Activated naive CD4-positive, alpha-beta T cell treated with anti-CD3 and anti-CD28 coated beads for 36 hours (primary cell): ENCODE data around the gene DUSP2. TPM values are rescaled to one million over a fixed set of nuclear protein-coding genes. Genes with fewer than 3 reads are reported as not detected.

Source experiments
- CTCF ChIA-PET: fragments of 350-600 bp; sonication (Branson Sonifier 250); formaldehyde crosslinking; loops from one replicate; lab custom pipeline; 2021; ENCODE audit warnings: antibody characterized with exemption; lab: Charles Lee
- DNase-seq: peaks from one replicate; pipeline ENCODE4 v3.0.0-alpha.2; 2020
- H3K27ac Mint-ChIP-seq: one replicate; pipeline ENCODE4 v1.8.0; 2021; ENCODE audit warnings: mild to moderate bottlenecking, mixed read lengths
- H3K27me3 Mint-ChIP-seq: one replicate; pipeline ENCODE4 v1.8.0; 2021; ENCODE audit warnings: low read depth, mixed read lengths
- H3K36me3 Mint-ChIP-seq: one replicate; pipeline ENCODE4 v1.8.0; 2021; ENCODE audit warnings: low read depth, mixed read lengths
- H3K4me1 Mint-ChIP-seq: one replicate; pipeline ENCODE4 v1.8.0; 2021; ENCODE audit warnings: low read depth, mixed read lengths
- H3K4me3 Mint-ChIP-seq: one replicate; pipeline ENCODE4 v1.8.0; 2021; ENCODE audit warnings: mild to moderate bottlenecking, moderate library complexity, mixed read lengths
- H3K9me3 Mint-ChIP-seq: one replicate; pipeline ENCODE4 v1.8.0; 2021; ENCODE audit warnings: mixed read lengths
- intact Hi-C: fragments of 100-400 bp; cut with micrococcal nuclease; formaldehyde crosslinking; loops from one replicate; pipeline ENCODE4 v1.15.1; 2023
- total RNA-seq, 2 experiments: library from RNA; stranded (reverse); gene quantifications; one replicate each; pipeline ENCODE4 v1.2.3, GENCODE V29; 2021

DUSP2 gene
- total RNA-seq, 2 experiments from 2014 or later = 429 to 463 TPM

DNA sequence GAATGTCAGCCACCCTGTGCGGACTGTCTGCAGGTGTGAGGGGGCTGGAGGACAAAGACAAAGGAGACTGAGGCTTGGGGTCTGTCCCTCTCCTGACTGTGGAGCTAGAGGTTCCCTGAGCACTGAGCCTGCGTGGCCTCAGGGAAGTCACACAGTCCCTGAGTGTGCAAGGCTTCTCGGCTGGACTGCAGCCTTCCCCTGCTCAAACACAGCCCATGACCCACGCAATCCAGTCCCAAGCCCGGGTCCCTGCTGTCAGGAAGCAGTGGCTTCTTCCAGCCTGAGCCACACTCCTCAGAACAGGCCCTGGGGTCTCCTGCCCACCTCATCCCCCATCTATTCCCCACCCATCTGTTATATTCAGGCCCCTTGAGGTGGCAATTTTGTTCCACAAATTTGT, 9.6 kb downstream of the DUSP2 start:
- Mint-ChIP-seq H3K9me3 (no peaks in the 10 kb centered on the region), H3K27ac (no peak overlapping the region), H3K27me3 (no peaks in the 10 kb centered on the region), H3K4me3 (no peak overlapping the region), H3K4me1 (peaks cover 27% of the 10 kb centered on the region), H3K36me3 (peaks cover 2% of the 10 kb centered on the region)
- CTCF ChIA-PET = interaction anchor here (1.0 to 18.5 kb wide), 3 partner anchors 18 to 45 kb away, joined by 3 to 482 read pairs (median 20); partner anchors contain the start of gene ADRA2B
- DNase-seq = no peak
- intact Hi-C loops = no loop called here

DNA sequence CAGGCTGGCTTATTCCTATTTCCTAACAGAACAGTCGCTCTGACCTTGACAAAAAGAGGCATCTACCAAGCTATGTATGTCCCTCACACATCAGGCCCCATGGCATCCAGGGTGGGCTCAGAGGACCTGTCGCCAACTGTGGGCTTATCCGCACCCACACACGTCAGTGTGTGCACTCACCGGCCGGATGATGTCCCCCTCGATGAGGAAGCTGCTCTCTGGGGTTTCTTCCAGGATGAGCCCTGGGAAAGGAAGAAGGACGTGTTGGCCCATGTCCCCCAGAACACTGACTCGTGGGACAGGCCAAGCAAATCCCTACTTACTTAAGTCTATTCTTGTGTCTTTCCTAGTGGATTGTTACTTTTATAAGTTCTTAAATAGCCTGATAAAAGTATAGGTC, 10.1 kb downstream of the DUSP2 start:
- H3K27ac Mint-ChIP-seq = no peak overlapping the region
- H3K27me3 Mint-ChIP-seq = no peaks in the 10 kb centered on the region
- H3K4me1 Mint-ChIP-seq = peaks cover 25% of the 10 kb centered on the region
- CTCF ChIA-PET = interaction anchor here (1.0 to 18.5 kb wide), 2 partner anchors 41 to 46 kb away, joined by 3 to 482 read pairs; no protein-coding TSS in a partner anchor
- no peaks in the 10 kb centered on the region for H3K9me3 Mint-ChIP-seq
- H3K36me3 Mint-ChIP-seq = peaks cover 2% of the 10 kb centered on the region
- intact Hi-C loops = no loop called here
- no peak for DNase-seq
- no peak overlapping the region for H3K4me3 Mint-ChIP-seq

GRCh38 chr2:96134421-96134820, 10.8 kb downstream of the DUSP2 start:
- CTCF ChIA-PET = interaction anchor here (1.0 to 18.5 kb wide), 2 partner anchors 41 to 46 kb away, joined by 3 to 482 read pairs; no protein-coding TSS in a partner anchor
- Mint-ChIP-seq H3K27me3 (no peaks in the 10 kb centered on the region), H3K9me3 (no peaks in the 10 kb centered on the region), H3K27ac (no peak overlapping the region), H3K4me3 (no peak overlapping the region), H3K36me3 (peaks cover 4% of the 10 kb centered on the region), H3K4me1 (peaks cover 24% of the 10 kb centered on the region)
- no peak for DNase-seq
- intact Hi-C loops = no loop called here

DNA sequence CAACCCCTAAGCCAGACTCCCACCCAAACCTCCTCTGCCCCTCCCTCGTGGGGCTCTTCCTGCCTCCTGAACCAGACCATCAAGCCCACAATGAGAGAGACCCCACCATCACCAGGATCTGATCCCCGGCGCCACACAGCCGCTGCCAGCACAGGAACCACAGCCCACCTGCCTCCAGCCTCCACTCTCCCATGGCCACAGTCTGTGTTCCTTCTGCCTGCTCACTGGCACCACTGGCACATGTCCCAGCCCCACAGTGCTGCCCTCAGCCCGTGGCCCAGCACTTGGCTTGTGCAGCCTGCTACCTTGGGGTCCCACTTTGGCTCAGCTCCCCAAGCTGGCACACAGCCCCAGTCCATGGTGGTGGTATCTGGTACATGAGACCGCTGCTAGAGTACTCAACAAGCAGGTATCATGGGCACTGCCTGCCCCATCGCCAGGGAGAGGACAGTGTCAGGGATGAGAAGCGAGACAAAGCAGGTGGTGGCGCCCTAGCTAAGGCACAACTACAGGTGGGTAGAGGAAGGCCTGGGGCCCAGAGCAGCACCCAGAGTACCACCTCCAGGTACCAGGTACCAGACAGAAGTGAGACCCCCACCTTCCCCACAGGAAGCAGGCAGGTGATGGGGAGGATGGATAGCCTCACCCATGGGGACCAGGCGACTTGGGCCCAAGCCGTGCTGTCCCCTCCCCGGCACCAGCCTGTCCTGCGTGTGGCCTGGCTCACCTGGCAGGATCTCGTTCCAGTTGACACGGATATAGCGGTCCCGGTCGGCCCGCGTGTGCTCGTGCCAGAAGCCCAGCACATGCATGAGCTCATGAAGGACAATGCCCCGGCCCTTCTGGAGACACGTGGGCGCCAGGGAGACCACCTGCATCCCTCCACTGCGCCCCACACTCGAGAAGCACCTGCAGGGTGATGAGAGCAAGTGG, 13.2 kb downstream of the DUSP2 start:
- H3K27me3 Mint-ChIP-seq = no peaks in the 10 kb centered on the region
- CTCF ChIA-PET = interaction anchor here (0.7 to 18.5 kb wide), 5 partner anchors 10 to 70 kb away, joined by 3 to 482 read pairs (median 9); partner anchors contain the start of gene ADRA2B
- intact Hi-C loops = no loop called here
- no peaks in the 10 kb centered on the region for H3K9me3 Mint-ChIP-seq
- H3K4me1 Mint-ChIP-seq = peaks cover 16% of the 10 kb centered on the region
- H3K36me3 Mint-ChIP-seq = peaks cover 6% of the 10 kb centered on the region
- H3K4me3 Mint-ChIP-seq = no peak overlapping the region
- peak overlapping the region; percentile 84 for H3K27ac Mint-ChIP-seq
- DNase-seq = no peak

- H3K36me3 Mint-ChIP-seq = peaks cover 9% of the 10 kb centered on the region
- intact Hi-C loops = no loop called here
Observed at GRCh38 chr2:96131152-96131812, 14.0 kb downstream of the DUSP2 start.

DNA sequence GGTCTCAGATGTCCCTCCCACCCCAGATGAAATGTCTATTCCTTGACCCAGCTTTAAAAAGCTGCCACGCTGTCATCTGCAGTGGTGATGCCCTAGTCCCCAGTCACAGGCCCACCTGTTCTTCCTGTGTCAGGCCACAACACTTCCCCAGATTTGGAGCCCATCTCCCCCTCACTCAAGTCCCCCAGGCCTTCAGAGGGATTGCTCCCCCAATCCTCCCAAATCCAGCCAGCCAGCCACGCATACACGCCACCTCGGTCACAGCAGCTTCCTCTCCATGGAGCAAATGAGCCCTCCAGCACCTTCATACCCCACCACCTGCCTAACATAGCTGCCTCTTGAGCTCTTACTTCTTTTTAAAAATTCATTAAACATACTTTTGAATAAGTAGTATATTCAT, 14.8 kb downstream of the DUSP2 start:
- H3K4me1 Mint-ChIP-seq = peaks cover 16% of the 10 kb centered on the region
- no peak overlapping the region for H3K4me3 Mint-ChIP-seq
- intact Hi-C loops = no loop called here
- no peaks in the 10 kb centered on the region for H3K9me3 Mint-ChIP-seq
- H3K27ac Mint-ChIP-seq = no peak overlapping the region
- no peak for DNase-seq
- peaks cover 13% of the 10 kb centered on the region for H3K36me3 Mint-ChIP-seq
- CTCF ChIA-PET = interaction anchor here (0.8 to 18.5 kb wide), 8 partner anchors 8 to 137 kb away, joined by 3 to 482 read pairs (median 6); partner anchors contain the start of genes ADRA2B and ASTL
- no peaks in the 10 kb centered on the region for H3K27me3 Mint-ChIP-seq

More at GRCh38 chr2:96131152-96131812, 14.0 kb downstream of the DUSP2 start:
- Mint-ChIP-seq H3K27ac (peak overlapping the region; percentile 84), H3K4me3 (no peak overlapping the region), H3K27me3 (no peaks in the 10 kb centered on the region), H3K4me1 (peaks cover 16% of the 10 kb centered on the region), H3K9me3 (no peaks in the 10 kb centered on the region)
- DNase-seq = peak; percentile 58
- CTCF ChIA-PET = interaction anchor here (0.7 to 18.5 kb wide), 8 partner anchors 11 to 138 kb away, joined by 3 to 482 read pairs (median 6); partner anchors contain the start of genes ADRA2B and DUSP2

DNA sequence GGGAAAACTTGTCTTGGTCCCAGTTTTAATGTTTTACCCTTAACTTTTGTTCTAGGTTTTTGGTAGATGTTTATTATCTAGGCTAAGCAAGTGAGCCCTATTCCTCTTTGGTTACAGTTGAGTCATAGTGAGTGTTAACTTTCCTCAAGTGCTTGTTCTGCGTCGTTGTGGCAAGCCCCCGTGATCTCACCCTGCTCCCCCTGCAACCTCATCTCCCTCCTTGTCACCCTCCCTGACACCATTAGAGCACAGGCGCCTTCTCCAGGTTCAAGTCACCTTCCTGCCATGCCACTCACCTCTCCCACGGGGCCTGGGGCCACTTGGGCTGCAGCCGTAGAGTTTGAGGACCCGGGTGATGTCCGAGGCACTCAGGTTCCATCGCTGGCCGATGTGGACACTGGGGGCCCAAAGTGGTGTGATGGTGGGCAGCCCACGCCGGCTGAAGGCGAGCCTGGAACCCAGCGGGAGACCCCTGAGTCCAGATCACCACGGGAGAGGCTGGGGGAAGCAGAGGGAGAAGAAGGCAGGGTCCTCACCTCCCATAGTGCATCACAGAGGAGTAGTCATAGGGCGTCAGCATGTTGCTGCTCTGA, 15.6 kb downstream of the DUSP2 start:
- H3K27ac Mint-ChIP-seq = no peak overlapping the region
- H3K4me1 Mint-ChIP-seq = peaks cover 16% of the 10 kb centered on the region
- intact Hi-C loops = no loop called here
- DNase-seq = no peak
- no peaks in the 10 kb centered on the region for H3K9me3 Mint-ChIP-seq
- CTCF ChIA-PET = interaction anchor here (1.2 to 18.5 kb wide), 5 partner anchors 9 to 107 kb away, joined by 4 to 482 read pairs (median 6); partner anchors contain the start of genes ADRA2B and ASTL
- H3K4me3 Mint-ChIP-seq = no peak overlapping the region
- no peaks in the 10 kb centered on the region for H3K27me3 Mint-ChIP-seq
- peaks cover 15% of the 10 kb centered on the region for H3K36me3 Mint-ChIP-seq

GRCh38 chr2:96128456-96128855, 16.8 kb downstream of the DUSP2 start:
- intact Hi-C loops = no loop called here
- H3K27ac Mint-ChIP-seq = no peak overlapping the region
- no peaks in the 10 kb centered on the region for H3K27me3 Mint-ChIP-seq
- no peaks in the 10 kb centered on the region for H3K9me3 Mint-ChIP-seq
- CTCF ChIA-PET = interaction anchor here (1.0 kb wide), 1 partner anchor 46 kb away, joined by 4 read pairs; no protein-coding TSS in a partner anchor
- H3K4me1 Mint-ChIP-seq = peaks cover 16% of the 10 kb centered on the region
- H3K36me3 Mint-ChIP-seq = peaks cover 15% of the 10 kb centered on the region
- no peak for DNase-seq
- H3K4me3 Mint-ChIP-seq = no peak overlapping the region

- no peak overlapping the region for H3K4me3 Mint-ChIP-seq
- H3K27ac Mint-ChIP-seq = no peak overlapping the region
- no peak for DNase-seq
- CTCF ChIA-PET = interaction anchor here (1.4 kb wide), 1 partner anchor 8 kb away, joined by 4 read pairs; the partner anchor contains the start of gene ADRA2B
- intact Hi-C loops = no loop called here
- H3K9me3 Mint-ChIP-seq = no peaks in the 10 kb centered on the region
- H3K36me3 Mint-ChIP-seq = peaks cover 11% of the 10 kb centered on the region
- no peaks in the 10 kb centered on the region for H3K4me1 Mint-ChIP-seq
- peaks cover 22% of the 10 kb centered on the region for H3K27me3 Mint-ChIP-seq
Observed at GRCh38 chr2:96124406-96125265, 20.6 kb downstream of the DUSP2 start.

DNA sequence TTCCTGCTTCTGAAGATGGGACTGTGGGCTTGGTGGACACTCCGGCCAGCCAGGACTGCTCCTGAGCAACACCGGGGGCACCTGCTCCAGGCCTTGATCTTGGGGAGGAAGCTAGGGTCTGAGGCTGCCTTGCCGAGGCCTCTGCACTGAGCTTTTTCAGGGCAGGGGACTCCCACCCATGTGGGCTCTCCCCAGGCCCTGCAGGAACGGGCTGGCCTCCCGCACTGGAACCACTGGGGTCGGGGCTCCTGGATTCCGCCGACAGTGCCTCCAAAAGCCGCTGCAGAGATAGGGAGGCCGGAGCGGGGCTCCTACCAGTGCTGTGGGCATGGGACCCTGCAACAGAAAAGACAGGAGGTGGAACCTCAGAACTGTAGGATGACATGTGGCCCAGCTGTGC, 21.3 kb downstream of the DUSP2 start:
- intact Hi-C loops = no loop called here
- no peak overlapping the region for H3K4me3 Mint-ChIP-seq

GRCh38 chr2:96123290-96123689, 21.9 kb downstream of the DUSP2 start:
- no peak overlapping the region for H3K4me3 Mint-ChIP-seq
- no peaks in the 10 kb centered on the region for H3K9me3 Mint-ChIP-seq
- intact Hi-C loops = no loop called here
- DNase-seq = no peak
- no peak overlapping the region for H3K27ac Mint-ChIP-seq
- peaks cover 23% of the 10 kb centered on the region for H3K27me3 Mint-ChIP-seq
- CTCF ChIA-PET = interaction anchor here (0.7 kb wide), 1 partner anchor 31 kb away, joined by 3 read pairs; no protein-coding TSS in a partner anchor
- peaks cover 11% of the 10 kb centered on the region for H3K36me3 Mint-ChIP-seq
- no peaks in the 10 kb centered on the region for H3K4me1 Mint-ChIP-seq

More for the DNA sequence above, 21.3 kb downstream of the DUSP2 start:
- DNase-seq = no peak
- peaks cover 11% of the 10 kb centered on the region for H3K36me3 Mint-ChIP-seq
- no peaks in the 10 kb centered on the region for H3K4me1 Mint-ChIP-seq
- H3K27me3 Mint-ChIP-seq = peaks cover 22% of the 10 kb centered on the region
- H3K9me3 Mint-ChIP-seq = no peaks in the 10 kb centered on the region
- CTCF ChIA-PET = interaction anchor here (0.7 kb wide), 1 partner anchor 32 kb away, joined by 3 read pairs; no protein-coding TSS in a partner anchor
- no peak overlapping the region for H3K27ac Mint-ChIP-seq
